HL-60/S4 treated with retinoic acid at 250 ng/mL for 4 days and 3 days (cell line): ENCODE measurements around the gene RAD54L.
"Not testable (repeated sequence)": the region's sequence is repeated elsewhere in the genome, so short reads cannot be mapped to it uniquely, and the experiment has no call there.

Experiments
- in situ Hi-C: fragments of 300-500 bp; cut with MboI; formaldehyde crosslinking; loops from 2 replicates; pipeline ENCODE4 v1.7.0; 2022; ENCODE audit warnings: low sequenced_read_pairs

RAD54L gene

GRCh38 chr1:46247436-46248121, at the start of gene RAD54L:
Gene RAD54L, plus strand, starts transcription at chr1:46247763. Its CDS starts 643 bp downstream, at chr1:46248406.
- in situ Hi-C loops = no loop called here

DNA sequence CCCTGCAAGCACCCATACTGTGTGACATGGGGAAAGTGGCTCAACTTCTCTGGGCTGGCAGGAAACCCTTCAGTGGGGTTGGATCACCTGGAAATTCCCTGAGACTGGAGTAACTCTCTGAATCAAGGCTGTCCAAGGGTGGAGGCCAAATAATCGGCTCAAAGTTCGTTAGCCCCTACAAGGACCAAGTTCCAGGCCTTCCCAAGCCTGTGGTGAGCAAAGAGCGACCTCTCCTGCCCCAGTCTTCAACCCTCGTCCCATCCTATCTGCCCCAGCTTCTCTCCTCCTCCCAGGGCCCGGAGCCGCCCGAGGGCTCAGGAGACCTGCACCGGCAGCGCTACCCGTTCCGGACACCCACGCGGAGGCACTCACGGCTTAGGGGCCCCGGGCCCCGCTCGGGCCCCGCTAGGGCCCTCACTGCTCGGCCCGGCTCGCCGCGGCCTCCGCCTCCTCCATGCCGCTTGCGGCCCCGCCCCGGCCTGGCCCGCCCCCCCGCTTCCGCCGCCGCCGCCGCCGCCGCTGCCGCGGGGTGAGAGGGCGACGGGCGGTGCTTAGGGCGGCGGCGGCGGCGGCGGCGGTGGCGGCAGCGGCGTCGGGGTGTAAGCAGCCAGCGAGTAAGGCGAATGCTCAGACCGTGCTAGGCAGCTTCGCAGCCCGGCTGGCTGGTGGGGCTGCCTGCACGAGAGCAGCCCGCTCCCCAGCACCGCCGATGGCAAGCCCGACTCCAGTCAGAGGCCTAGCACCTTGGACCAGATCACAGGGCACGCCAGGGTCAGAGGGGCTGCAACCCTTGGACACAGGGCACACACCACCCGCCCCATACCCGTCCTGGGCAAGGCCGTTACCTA, 49.4 kb upstream of the RAD54L start, which contains the start of gene POMGNT1:
Gene POMGNT1 (minus strand): TSS at position 471 of the 848 bp plus-strand sequence. CDS start 613 bp downstream, outside the sequence.
- in situ Hi-C loops = no loop called here

DNA sequence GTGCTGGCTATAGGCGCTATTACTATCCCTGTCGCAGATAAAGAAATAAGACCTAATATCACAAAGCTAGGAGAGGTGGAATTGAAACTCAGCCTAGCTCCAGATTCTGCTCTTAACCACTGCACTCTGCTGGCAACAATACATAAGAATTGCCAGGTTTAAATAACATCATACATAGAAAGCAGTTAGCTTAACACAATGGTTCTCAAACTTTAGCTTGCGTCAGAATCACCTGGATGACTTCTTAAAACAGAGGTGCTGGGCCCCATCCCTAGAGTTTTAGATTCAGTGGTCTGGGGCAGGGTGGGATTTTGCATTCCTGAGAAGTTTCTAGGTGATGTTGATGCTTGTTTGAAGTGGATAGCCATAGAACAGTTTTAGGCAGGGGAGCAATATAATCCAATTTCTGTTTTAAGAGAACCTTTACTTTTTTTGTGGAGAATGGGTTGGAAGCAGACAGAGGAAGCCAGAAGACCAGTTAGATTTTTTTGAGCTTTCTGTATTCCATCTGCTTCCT, 48.3 kb upstream of the RAD54L start:
- in situ Hi-C loops = no loop called here

- in situ Hi-C loops = no loop called here
Measured at GRCh38 chr1:46203738-46204405, 43.7 kb upstream of the RAD54L start.

DNA sequence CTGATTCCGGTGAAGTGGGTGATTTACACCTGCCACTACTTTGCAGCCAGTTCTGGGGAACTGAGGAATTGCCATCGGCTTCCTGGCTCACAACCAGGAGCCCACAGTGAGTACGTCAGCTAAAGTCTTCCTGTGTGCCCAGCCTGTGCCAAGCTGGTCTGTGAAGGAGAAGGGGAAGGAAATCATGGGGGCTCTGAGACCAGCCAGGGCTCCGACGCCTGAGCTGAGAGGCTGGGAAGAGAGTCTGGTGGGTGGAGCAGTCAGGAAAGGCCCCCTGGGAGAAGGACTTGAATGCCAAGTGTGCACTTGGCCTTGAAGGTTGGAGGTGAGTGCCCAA, 43.2 kb upstream of the RAD54L start:
- in situ Hi-C loops = no loop called here

DNA sequence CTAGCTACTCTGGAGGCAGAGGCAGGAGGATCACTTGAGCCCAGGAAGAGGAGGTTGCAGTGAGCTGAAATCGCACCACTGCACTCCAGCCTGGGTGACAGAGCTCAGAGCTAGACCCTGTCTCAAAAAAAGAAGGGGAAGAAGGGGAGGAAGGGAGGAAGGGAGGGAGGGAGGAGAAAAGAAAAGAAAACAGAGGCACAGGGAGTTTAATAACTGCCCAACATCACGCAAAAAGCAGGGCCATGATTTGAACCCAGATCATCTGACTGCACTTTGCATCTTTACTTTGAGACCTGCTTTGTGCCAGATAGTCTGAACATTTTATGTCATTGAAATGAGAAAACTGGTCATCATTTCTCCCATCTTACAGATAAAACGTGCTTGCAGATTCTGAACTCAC, 42.4 kb upstream of the RAD54L start:
- in situ Hi-C loops = no loop called here

GRCh38 chr1:46205791-46206190, 41.8 kb upstream of the RAD54L start:
- in situ Hi-C loops = no loop called here

- in situ Hi-C loops = no loop called here
Measured at GRCh38 chr1:46206399-46206798, 41.2 kb upstream of the RAD54L start.

DNA sequence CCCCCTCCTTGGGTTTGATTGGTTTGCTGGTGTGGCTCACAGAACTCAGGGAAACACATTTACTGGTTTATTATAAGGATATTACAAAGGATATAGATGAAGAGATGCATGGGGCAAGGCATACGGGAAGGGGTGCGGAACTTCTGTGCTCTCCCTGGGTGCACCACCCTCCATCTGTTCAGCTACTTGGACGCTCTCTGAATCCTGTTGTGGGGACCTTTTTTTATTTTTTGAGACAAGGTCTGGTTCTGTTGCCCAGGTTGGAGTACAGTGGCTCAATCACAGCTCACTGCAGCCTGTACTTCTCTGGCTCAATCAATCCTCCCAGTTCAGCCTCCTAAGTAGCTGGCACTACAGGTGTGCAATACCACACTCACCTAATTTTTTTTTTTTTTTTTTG, 37.0 kb upstream of the RAD54L start:
- in situ Hi-C loops = no loop called here

- in situ Hi-C loops = no loop called here
Measured at GRCh38 chr1:46211051-46211450, 36.5 kb upstream of the RAD54L start.

DNA sequence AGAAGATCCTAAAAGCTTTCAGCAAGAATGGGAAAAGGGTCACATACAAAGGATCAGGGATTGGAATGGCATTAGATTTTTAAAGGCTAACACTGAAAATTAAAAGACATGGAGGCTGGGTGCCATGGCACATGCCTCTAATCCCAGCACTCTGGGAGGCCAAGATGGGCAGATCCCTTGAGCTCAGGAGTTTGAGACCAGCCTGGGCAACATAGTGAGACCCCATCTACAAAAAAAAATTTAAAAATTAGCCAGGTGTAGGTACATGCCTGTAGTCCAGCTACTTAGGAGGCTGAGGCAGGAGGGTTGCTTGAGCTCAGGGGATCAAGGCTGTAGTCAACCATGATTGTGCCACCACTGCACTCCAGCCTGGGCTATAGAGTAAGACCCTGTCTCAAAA, 32.1 kb upstream of the RAD54L start:
- in situ Hi-C loops = no loop called here

GRCh38 chr1:46218443-46218842, 29.1 kb upstream of the RAD54L start:
- in situ Hi-C loops = no loop called here

DNA sequence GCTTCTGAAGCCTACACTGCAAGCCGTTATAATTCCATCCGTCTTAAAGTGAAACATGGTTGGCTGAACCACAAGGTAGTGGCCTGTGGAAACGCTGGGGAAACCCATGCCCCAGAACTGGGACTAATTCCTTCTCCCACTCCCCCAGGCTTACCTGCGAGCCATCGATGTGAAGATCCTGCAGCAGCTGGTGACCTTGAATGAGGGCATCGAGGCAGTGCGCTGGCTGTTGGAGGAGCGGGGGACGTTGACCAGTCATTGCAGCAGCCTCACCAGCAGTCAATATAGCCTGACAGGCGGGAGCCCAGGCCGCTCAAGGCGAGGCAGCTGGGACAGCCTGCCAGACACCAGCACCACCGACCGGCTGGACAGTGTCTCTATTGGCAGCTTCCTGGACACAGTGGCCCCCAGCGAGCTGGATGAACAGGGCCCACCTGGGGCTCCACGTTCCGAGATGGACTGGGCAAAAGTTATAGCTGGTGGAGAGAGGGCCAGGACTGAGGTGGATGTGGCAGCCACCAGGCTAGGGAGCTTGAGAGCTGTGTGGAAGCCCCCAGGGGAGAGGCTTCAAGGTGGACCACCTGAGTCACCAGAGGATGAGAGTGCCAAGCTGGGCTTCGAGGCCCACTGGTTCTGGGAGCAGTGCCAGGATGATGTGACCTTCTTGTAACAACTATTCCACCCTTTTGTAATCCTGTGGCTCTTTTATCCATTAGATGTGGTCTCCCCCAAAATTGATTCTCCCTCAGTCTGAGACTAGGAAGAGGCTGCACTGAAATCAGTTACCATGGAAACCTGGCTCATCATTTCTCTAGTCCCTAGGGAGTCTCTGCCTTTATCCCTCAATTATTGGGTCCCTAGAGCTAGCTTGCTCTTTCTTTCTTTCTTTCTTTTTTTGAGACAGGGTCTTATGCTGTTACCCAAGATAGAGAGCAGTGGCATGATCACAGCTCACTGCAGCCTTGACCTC, 27.7 kb upstream of the RAD54L start:
- in situ Hi-C loops = no loop called here

- in situ Hi-C loops = no loop called here
Measured at GRCh38 chr1:46220808-46221207, 26.8 kb upstream of the RAD54L start.

DNA sequence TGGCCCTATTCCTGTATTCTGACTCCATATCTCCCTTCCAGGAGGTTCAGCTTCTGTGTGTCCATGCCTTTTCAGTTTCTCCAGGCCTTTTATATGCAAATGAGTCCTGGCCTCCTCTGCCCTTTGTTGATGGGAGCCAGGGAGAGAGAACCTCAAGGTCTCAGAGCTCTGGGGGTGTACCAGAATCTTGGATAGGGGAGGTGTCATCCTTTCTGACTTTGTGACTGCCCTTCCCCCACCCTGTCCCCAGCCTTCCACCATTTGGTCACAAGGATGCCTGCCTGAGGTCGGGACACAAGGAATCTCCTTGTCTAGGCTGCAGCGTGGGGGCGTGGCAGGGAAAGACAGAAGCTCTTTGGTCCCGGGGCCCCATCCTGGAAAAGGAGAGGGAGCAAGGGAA, 25.8 kb upstream of the RAD54L start:
- in situ Hi-C loops = no loop called here

DNA sequence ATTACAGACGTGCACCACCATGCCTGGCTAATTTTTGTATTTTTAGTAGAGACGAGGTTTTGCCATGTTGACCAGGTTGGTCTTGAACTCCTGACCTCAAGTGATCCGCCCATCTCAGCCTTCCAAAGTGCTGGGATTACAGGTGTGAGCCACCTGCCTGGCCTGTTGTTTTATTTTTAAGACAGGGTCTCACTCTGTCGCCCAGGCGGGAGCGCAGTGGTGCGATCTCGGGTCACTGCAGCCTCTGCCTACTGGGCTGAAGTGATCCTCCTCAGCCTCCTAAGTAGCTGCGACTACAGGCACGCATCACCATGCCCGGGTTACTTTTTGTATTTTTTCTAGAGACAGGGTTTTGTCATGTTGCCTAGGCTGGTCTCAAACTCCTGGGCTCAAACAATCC, 24.5 kb upstream of the RAD54L start:
- in situ Hi-C loops = not testable (repeated sequence)

- in situ Hi-C loops = no loop called here
Measured at GRCh38 chr1:46223472-46223943, 24.1 kb upstream of the RAD54L start.

- in situ Hi-C loops = no loop called here
Measured at GRCh38 chr1:46224966-46225365, 22.6 kb upstream of the RAD54L start.

DNA sequence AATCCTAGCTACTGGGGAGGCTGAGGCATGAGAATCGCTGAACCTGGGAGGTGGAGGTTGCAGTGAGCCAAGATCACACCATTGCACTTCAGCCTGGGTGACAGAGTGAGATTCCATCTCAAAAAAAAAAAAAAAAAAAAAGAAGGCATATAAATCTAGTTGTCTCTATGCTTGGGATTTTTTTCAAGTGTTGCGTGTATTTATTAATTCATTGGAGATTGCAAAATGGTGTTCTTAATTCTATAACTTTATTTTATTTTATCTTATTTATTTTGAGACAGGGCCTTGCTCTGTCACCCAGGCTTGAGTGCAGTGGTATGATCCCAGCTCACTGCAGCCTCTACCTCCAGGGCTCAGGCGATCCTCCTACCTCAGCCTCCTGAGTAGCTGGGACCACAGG, 16.3 kb upstream of the RAD54L start:
- in situ Hi-C loops = not testable (repeated sequence)

DNA sequence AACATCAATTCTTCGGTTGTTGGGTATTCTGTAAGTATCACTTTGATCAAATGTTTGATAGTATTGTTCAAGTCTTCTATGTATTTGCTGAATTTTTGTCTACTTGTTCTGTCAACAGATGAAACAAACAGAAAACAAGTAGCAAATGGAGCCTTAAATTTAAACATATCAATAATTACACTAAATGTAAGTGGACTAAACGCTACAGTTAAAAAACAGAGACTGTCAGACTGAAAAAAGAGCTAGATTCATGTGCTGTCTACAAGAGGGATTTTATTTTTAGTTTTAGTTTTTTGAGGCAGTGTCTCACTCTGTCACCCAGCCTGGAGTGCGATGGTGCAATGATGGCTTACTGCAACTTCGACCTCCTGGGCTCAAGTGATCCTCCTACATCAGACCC, 10.7 kb upstream of the RAD54L start:
- in situ Hi-C loops = no loop called here
